ENCODE results near the gene TMEM131L.

GRCh38 chr4:153421941-153422340 lies 44.2 kb upstream of the TMEM131L start:
- TF ChIP-seq, protein P1, sequence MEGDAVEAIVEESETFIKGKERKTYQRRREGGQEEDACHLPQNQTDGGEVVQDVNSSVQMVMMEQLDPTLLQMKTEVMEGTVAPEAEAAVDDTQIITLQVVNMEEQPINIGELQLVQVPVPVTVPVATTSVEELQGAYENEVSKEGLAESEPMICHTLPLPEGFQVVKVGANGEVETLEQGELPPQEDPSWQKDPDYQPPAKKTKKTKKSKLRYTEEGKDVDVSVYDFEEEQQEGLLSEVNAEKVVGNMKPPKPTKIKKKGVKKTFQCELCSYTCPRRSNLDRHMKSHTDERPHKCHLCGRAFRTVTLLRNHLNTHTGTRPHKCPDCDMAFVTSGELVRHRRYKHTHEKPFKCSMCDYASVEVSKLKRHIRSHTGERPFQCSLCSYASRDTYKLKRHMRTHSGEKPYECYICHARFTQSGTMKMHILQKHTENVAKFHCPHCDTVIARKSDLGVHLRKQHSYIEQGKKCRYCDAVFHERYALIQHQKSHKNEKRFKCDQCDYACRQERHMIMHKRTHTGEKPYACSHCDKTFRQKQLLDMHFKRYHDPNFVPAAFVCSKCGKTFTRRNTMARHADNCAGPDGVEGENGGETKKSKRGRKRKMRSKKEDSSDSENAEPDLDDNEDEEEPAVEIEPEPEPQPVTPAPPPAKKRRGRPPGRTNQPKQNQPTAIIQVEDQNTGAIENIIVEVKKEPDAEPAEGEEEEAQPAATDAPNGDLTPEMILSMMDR (IDR thresholded peaks at IDR 0.05; ENCODE audit: low read depth, low read length): no peak
- TF ChIP-seq EZH2phosphoT487 (IDR thresholded peaks at IDR 0.05; ENCODE audit: low read depth): no peak
